Subcutaneous adipose tissue (tissue), 4 donors: ENCODE measurements around the gene OR2T10. TPM values are rescaled to one million over a fixed set of nuclear protein-coding genes. Genes with fewer than 3 reads are reported as not detected.

ENCODE experiments used
- total RNA-seq, 4 donors: library from RNA; depleted of rRNA; stranded (reverse); fragments of >200 nt; gene quantifications; one replicate each; pipeline ENCODE4 v1.1.0, GENCODE V29; 2016
- TF ChIP-seq, protein P1 (sequence below): fragments of 450-650 bp; IDR thresholded peaks from one replicate; pipeline ENCODE4 v1.5.1; 2016; ENCODE audit warnings: low read depth, mild to moderate bottlenecking, control low read depth, antibody characterized with exemption, moderate library complexity

OR2T10 gene
- total RNA-seq, 4 donors from 2014 or later: not detected

DNA sequence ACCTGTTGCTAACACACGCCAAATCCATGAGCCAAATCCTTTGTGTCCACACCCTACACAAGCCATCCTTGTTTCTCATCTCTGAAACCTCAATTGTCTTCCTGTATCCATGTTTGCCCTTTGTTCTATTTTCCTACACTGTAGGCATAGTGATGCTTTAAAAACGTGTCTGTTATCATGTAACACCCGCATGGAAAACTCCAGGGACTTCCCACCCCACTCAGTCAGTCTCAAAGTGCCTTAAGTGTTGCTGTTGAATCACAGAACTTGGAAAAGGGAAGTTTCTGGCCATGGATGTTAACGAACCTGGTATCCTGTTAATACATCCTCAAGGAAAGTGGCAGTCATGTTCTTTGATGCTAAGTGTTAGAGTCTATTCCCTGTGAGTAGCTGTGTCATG lies 27.7 kb upstream of the OR2T10 start:
- TF ChIP-seq, protein P1, sequence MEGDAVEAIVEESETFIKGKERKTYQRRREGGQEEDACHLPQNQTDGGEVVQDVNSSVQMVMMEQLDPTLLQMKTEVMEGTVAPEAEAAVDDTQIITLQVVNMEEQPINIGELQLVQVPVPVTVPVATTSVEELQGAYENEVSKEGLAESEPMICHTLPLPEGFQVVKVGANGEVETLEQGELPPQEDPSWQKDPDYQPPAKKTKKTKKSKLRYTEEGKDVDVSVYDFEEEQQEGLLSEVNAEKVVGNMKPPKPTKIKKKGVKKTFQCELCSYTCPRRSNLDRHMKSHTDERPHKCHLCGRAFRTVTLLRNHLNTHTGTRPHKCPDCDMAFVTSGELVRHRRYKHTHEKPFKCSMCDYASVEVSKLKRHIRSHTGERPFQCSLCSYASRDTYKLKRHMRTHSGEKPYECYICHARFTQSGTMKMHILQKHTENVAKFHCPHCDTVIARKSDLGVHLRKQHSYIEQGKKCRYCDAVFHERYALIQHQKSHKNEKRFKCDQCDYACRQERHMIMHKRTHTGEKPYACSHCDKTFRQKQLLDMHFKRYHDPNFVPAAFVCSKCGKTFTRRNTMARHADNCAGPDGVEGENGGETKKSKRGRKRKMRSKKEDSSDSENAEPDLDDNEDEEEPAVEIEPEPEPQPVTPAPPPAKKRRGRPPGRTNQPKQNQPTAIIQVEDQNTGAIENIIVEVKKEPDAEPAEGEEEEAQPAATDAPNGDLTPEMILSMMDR: no peak

DNA sequence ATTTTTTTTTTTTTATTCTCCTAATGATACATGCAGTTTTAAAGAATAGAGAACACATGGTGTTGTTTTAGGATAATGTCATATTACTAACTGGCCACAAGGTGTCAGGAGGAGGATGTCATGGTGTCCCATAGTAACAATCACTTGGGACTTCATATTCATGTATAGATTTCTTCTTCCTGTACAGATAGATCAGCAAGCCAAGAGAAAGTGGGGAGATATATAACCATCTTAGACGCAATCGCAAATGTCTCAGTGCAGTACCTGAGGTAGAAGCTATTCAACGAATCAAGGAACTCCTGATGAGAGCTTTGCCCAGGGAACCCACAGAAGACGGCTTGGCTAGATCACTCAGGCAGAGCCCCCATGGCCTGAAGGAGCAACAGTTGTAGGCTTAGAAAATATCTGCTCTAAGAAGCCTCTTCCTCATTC lies 25.1 kb upstream of the OR2T10 start:
- TF ChIP-seq, protein P1: no peak

DNA sequence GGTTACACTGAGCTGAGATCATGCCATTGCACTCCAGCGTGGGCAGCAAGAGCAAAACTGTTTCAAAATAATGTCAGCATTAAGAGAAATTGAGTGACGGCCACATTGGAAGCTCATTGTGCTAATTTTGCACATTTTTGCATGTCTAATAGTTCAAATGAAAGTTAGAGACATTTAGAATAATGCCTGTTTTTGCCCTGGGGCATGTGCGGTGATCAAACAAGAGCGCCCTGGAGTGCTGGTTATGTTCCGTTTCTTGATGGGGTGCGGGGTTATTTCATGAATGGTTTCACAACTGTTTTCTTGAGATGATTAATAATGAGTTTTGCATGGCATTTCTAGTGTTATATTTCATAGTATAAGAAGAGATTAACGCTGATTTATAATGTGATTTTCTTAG lies 24.3 kb upstream of the OR2T10 start:
- TF ChIP-seq, protein P1: no peak

DNA sequence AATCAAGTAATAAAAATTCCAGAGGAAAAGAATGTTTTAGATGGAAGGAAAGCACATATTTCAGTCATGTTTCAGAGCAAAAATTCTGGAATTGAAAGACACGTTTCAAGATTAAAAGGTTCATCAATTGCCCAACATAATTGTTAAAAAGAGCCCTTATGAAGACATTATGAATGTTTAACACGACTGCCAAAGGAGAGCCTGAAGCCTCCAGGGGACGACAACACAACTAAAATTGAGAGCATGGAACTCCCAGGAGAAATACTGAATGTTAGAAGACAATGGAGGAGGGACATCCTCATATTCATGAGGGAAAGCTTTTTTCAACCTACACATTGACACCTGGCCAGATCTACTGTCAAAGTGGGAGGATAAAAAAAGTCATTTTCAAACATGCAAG lies 21.4 kb upstream of the OR2T10 start:
- TF ChIP-seq, protein P1: no peak

DNA sequence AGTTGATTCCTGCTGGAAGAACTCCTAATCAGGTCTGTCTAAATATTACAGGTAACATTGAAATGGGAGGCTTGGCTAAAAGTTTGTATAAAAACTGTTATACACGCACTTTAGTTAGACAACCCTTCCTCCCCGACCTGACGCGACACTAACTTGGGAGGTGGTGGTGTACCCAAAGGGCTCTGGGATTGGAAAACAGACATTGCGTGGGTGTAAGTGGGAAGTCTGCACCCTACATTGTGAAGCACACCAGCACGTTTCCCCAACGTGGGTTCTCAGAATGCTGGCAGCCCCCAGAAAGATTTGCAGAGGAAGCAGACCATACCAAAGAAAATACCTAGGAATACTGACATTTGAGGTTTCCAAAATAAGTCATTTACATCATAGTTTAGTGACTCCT lies 20.6 kb upstream of the OR2T10 start:
- TF ChIP-seq, protein P1: no peak

DNA sequence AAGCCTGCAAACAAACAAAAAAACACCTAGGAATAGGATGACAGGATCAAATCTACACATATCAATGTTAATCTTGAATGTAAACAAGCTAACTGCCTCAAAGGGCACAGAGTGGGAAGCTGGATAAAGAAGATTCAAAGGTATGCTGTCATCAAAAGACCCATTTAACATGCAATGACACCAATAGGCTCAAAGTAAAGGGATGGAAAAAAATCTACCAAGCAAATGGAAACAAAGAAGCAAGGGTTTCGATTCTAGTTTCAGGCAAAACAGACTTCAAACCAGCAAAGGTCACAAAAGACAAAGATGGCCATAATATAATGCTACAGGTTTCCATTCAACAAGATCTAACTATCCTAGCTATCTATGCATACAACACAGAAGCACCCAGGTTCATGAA lies 16.2 kb upstream of the OR2T10 start:
- TF ChIP-seq, protein P1: no peak

DNA sequence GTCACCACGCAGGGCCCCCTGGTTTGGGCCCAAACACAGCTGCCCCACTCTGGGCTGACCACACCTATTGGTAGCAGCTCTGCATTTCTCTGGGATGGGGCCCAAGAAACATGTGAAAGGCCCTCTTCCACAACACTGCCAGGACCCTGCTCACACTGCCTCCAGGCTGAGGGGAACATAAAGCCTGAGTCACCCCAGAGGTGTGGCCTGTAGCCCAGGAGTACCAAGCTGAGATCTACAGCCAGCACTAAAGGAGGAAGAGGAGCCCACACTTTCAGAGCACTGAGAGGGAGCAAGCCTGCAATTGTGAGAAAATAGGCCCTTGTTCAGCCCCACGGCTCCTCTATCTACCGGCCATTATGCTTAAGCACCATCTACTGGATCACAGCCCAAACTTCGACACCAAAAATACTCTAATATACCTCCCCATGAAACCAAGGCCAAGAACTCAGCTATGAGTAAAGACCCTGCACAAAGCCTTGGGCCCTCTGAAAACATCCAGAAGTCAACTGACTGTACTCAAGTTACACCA lies 14.4 kb upstream of the OR2T10 start:
- TF ChIP-seq, protein P1: no peak

DNA sequence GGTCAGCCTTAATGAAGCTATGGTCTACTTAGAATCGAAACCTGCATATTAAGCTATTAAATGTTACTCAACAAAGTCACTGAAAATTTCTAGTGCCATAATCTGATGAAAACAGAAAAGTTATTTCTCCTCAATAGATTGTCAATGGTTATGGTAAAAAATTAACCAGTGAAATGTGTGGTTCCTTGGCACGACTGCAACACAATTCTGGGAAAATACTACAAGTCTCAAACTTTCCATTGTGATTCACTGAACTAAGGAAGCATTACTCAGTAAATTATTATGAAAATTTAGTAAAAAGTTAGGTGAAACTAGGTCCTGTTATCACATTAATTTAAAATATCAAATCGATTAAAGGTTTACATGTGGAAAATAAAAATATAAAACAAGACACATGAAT lies 12.8 kb upstream of the OR2T10 start:
- TF ChIP-seq, protein P1: no peak
